Activated T-helper 1 cell treated with anti-CD3 and anti-CD28 coated beads, Interleukin-12 subunit alpha, Interleukin-12 subunit beta, Interleukin-2, Interleukin-4 antibody, amounts not matched to agents 30 ng/mL and 10 ng/mL and 1 ng/mL, durations not matched to agents 14 hours and 24 hours and 36 hours (primary cell): Measurements from ENCODE around the gene TMOD4. TPM values are rescaled to one million over a fixed set of nuclear protein-coding genes. Genes with fewer than 3 reads are reported as not detected.
A peak's percentile ranks its signal among the peaks of the same experiment; 100 is the strongest.

Source experiments
- DNase-seq: peaks from one replicate; pipeline ENCODE4 v3.0.0; 2021; ENCODE audit warnings: low spot score
- H3K27ac Mint-ChIP-seq: one replicate; pipeline ENCODE4 v1.8.0; 2021; ENCODE audit warnings: mild to moderate bottlenecking, mixed read lengths
- H3K27me3 Mint-ChIP-seq: one replicate; pipeline ENCODE4 v1.8.0; 2022; ENCODE audit warnings: mild to moderate bottlenecking, moderate library complexity, mixed read lengths; ENCODE audit not compliant: insufficient read depth
- H3K36me3 Mint-ChIP-seq: one replicate; pipeline ENCODE4 v1.8.0; 2021; ENCODE audit warnings: low read depth, mixed read lengths
- H3K4me1 Mint-ChIP-seq: one replicate; pipeline ENCODE4 v1.8.0; 2021; ENCODE audit warnings: low read depth, mixed read lengths
- H3K4me3 Mint-ChIP-seq: one replicate; pipeline ENCODE4 v1.8.0; 2021; ENCODE audit warnings: mild to moderate bottlenecking, moderate library complexity, mixed read lengths
- H3K9me3 Mint-ChIP-seq: one replicate; pipeline ENCODE4 v1.8.0; 2021; ENCODE audit warnings: mixed read lengths
- intact Hi-C: fragments of 100-400 bp; cut with micrococcal nuclease; formaldehyde crosslinking; loops from one replicate; pipeline ENCODE4 v1.15.1; 2024
- total RNA-seq: library from RNA; stranded (reverse); gene quantifications from 2 replicates; pipeline ENCODE4 v1.2.3, GENCODE V29; 2022

Gene TMOD4
- total RNA-seq, 1 donor from 2014 or later = 2.9 TPM

DNA sequence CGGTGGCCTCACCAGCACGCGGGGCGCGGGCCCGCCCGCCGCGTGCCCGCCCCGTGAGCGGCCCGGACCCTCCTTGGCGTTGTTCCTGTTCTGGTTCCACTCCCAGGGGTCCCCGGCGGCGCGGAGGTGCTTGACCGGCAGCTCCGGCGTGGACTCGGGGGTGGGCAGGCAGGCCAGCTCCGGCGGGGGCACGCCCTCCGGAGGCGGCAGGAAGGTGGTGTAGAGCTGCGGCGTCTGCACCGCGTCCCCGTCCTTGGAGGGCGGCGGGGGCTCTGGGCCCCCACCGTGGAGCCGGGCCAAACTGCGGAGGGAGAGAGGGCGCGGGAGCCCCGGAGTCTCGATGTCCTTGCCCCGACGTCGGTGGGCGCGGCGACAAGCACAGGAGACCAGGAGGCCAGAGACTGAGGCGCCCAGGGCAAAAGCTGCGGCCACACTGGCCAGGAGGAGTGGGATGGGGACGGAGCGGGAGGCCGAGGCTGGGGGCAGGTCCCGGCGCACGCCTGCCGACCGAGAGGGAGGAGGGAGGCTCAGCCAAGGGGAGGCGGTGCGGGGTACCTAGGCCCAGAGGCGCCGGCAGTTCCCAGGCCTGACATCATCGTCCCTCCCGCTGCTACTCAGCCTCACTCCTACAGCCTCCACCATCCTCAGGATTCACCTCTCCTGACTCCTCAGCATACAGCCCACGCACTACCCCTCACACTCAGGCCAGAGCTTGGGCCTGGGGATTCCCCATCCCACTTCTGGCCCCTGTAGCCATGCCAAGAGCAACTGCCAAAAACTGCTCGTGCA, 42.6 kb downstream of the TMOD4 start:
- Mint-ChIP-seq H3K4me3 (no peak overlapping the region), H3K4me1 (no peaks in the 10 kb centered on the region), H3K27me3 (peaks cover 10% of the 10 kb centered on the region), H3K36me3 (peaks cover 4% of the 10 kb centered on the region), H3K9me3 (no peaks in the 10 kb centered on the region), H3K27ac (no peak overlapping the region)
- no peak for DNase-seq
- intact Hi-C loops = no loop called here

DNA sequence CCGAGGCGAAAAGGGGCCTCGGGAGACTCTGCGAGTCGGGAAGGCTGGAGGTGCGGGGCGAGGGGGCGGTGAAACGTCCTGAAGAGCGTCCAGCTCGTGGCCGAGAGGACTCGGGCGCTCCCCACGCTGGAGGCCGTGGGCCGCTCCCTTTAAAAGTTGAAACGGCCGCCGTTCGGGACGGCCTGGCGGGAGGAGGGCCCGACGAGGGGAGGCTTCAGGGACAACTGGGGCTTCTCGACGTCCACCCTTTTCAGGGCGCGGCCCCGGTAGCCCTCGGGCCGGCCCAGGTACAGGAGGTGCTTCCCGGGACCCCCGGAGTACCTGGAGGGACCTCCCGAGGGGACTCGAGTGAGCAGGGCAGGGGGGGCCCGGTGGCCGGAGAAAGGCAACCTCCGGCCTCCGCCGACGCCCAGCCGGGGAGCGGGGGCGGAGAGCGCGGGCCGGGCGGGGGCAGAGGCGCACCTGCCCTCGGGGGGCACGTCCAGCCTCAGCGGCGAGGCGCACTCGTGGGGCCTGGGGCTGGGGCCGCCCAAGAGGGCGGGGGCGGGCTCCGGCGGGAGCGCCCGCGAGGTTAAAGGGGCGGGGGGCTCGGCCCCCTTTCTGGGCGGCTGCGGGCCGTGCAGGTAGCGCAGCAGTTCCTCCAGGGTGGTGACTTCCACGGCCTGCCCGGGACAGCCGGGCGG, 43.3 kb downstream of the TMOD4 start:
- Mint-ChIP-seq H3K36me3 (peaks cover 4% of the 10 kb centered on the region), H3K27me3 (peaks cover 10% of the 10 kb centered on the region), H3K4me1 (no peaks in the 10 kb centered on the region), H3K27ac (no peak overlapping the region), H3K4me3 (no peak overlapping the region), H3K9me3 (no peaks in the 10 kb centered on the region)
- intact Hi-C loops = no loop called here
- no peak for DNase-seq

DNA sequence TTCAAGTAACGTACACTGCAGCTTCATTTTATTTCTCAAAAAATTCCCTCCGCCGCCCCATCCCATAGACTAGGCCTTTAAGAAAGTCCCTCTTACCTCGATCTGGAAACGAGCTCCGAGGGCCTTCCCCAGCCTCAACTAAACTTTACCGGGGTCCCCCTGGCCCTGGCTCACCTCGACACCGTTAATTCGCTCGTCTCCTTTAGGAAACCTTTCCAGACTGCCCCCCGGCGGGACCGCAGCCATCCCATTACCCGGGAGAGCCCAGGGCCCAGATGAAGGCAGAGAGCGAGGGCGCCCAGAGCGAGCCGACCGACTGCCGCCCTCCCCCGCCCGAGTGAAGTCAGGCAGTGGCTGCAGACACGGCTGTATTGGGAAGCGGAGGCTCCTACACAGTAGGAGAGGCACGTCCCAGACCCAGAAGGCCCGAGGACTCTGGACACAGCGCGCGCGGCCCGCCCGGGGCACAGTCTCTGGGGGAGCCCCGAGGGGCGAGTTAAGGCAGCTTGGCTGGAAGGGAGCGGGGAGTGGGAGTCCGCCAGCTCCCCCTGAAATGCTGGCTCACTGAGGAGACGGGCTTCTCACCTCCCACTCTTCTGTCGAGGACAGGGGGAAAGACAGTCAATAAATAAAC, 44.0 kb downstream of the TMOD4 start:
- peaks cover 4% of the 10 kb centered on the region for H3K36me3 Mint-ChIP-seq
- no peaks in the 10 kb centered on the region for H3K4me1 Mint-ChIP-seq
- H3K27ac Mint-ChIP-seq = peak overlapping the region; percentile 40
- H3K4me3 Mint-ChIP-seq = peak overlapping the region; percentile 53
- intact Hi-C loops = loop anchor here (1.0 kb wide), 1 partner anchor 14 kb away; the partner anchor contains the start of gene SEMA6C
- H3K27me3 Mint-ChIP-seq = peaks cover 10% of the 10 kb centered on the region
- no peaks in the 10 kb centered on the region for H3K9me3 Mint-ChIP-seq
- DNase-seq = no peak

DNA sequence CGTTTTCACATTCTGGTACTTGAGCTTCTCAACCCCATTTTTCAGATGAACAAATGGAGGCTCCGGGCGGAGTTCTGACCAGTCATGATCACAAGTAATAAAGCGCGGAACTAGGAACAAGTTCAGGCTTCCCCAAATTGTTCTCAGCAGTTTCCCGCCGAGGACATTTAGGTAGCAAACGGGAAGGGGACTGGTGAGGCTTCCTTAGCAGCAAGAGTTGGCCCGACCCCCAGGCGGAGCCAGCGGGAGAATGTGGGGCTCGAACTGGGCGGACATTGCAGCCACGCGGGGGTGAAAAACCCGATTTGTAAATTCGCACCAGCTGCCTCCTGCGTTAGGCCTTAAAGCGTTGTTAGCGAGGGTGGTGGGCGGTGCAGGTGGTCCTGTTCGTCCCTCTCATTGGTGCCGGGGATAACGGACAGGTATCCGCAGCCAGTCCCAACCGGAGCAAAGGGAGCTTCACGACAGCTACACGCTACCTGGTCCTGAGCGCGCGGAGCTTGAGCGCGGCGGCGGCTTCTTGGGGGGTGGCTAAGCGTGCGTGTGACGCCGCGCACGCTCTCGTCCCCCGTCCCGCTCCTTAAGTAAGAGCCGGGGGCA, 44.7 kb downstream of the TMOD4 start:
- peaks cover 4% of the 10 kb centered on the region for H3K36me3 Mint-ChIP-seq
- H3K4me1 Mint-ChIP-seq = no peaks in the 10 kb centered on the region
- H3K9me3 Mint-ChIP-seq = no peaks in the 10 kb centered on the region
- peak; percentile 63 for DNase-seq
- H3K27ac Mint-ChIP-seq = peak overlapping the region; percentile 40
- peaks cover 10% of the 10 kb centered on the region for H3K27me3 Mint-ChIP-seq
- intact Hi-C loops = loop anchor here (1.0 kb wide), 1 partner anchor 15 kb away; the partner anchor contains the start of gene SEMA6C
- H3K4me3 Mint-ChIP-seq = peak overlapping the region; percentile 53

DNA sequence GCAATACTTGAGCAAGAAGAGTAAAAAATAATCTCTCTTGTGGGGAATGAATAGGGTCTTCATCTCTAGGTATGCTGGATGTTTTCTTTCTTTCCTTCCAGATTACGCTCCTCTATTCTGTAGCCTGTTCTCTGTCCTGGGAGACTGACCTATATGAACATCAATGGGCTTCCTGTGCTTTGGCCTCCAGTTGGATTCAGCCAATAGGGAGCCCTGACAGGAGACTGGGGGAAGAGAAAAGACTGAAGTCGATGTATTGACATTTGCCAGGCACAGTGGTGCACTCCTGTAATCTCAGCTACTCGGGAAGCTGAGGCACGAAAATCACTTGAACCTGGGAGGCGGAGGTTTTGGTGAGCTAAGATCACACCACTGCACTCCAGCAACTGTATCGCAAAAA, 47.0 kb downstream of the TMOD4 start:
- no peak overlapping the region for H3K27ac Mint-ChIP-seq
- H3K27me3 Mint-ChIP-seq = peaks cover 10% of the 10 kb centered on the region
- intact Hi-C loops = no loop called here
- peaks cover 4% of the 10 kb centered on the region for H3K36me3 Mint-ChIP-seq
- DNase-seq = no peak
- no peaks in the 10 kb centered on the region for H3K4me1 Mint-ChIP-seq
- no peaks in the 10 kb centered on the region for H3K9me3 Mint-ChIP-seq
- H3K4me3 Mint-ChIP-seq = no peak overlapping the region

DNA sequence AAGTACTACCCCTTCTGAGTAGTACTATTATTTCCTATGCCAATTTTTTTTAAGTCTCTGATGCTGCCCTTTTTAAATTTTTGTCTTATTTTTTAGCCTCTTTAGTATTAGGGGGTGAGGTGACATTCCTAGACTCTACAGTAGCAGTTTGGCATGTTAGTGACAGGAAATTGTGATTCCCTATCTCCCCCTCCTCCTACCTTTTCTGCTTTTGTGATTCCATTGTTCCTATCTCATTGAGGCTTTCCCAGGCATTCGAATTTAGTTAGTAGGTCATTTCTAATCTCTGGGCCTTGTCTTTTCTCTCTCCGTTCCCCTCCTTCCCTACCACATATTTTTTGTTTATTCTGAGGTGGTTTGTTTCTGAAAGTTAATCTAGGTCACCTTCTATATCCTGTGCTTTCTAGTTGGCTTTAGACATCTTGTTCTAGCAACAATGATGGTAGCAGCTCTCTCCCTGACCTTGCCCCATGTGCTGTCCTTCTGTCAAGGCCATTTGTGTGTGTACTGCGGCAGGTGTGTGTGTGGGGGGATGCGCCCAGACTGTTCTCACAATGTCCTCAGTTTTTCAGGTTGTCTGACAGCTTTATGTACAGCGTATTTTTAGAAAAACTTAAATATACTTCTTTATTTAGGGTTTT, 50.9 kb downstream of the TMOD4 start:
- Mint-ChIP-seq H3K4me1 (no peaks in the 10 kb centered on the region), H3K27me3 (no peaks in the 10 kb centered on the region), H3K27ac (no peak overlapping the region), H3K36me3 (peaks cover 7% of the 10 kb centered on the region), H3K9me3 (no peaks in the 10 kb centered on the region), H3K4me3 (no peak overlapping the region)
- intact Hi-C loops = no loop called here
- DNase-seq = no peak

Other genes with a start within 250 kb of the TMOD4 start
- 60.6 and 63.7 TPM in 2 replicates for gene SETDB1, start 249.6 kb downstream of the TMOD4 start, total RNA-seq
- gene CERS2, start 201.1 kb downstream of the TMOD4 start, total RNA-seq = 188 and 191 TPM in 2 replicates
- not detected in 2 replicates for gene ANXA9, start 193.7 kb downstream of the TMOD4 start, total RNA-seq
- gene MINDY1, start 169.1 kb downstream of the TMOD4 start, total RNA-seq = 12.0 and 13.4 TPM in 2 replicates
- 15.0 and 15.4 TPM in 2 replicates for gene PRUNE1, start 167.5 kb downstream of the TMOD4 start, total RNA-seq
- gene BNIPL, start 139.4 kb downstream of the TMOD4 start, total RNA-seq = 0.70 and 0.73 TPM in 2 replicates
- 1.6 and 1.7 TPM in 2 replicates for gene C1orf56, start 128.2 kb downstream of the TMOD4 start, total RNA-seq
- gene CDC42SE1, start 116.4 kb downstream of the TMOD4 start, total RNA-seq = 216 and 219 TPM in 2 replicates
- 3.5 and 3.7 TPM in 2 replicates for gene MLLT11, start 115.6 kb downstream of the TMOD4 start, total RNA-seq
- 19.4 and 21.5 TPM in 2 replicates for gene GABPB2, start 105.2 kb downstream of the TMOD4 start, total RNA-seq
- 3.6 and 4.3 TPM in 2 replicates for gene SEMA6C, start 29.4 kb downstream of the TMOD4 start, total RNA-seq
- gene TNFAIP8L2, start 19.3 kb downstream of the TMOD4 start, total RNA-seq = 38.0 and 38.5 TPM in 2 replicates
- gene LYSMD1, start 10.1 kb downstream of the TMOD4 start, total RNA-seq = 4.0 and 5.0 TPM in 2 replicates
- 111 and 117 TPM in 2 replicates for gene SCNM1, start 9.8 kb downstream of the TMOD4 start, total RNA-seq
- 90.0 and 96.4 TPM in 2 replicates for gene VPS72, start 14.2 kb upstream of the TMOD4 start, total RNA-seq
- gene PIP5K1A, start 22.6 kb upstream of the TMOD4 start, total RNA-seq = 98.9 and 101 TPM in 2 replicates
- 276 and 285 TPM in 2 replicates for gene PSMD4, start 78.8 kb upstream of the TMOD4 start, total RNA-seq
- 26.9 and 27.3 TPM in 2 replicates for gene ZNF687, start 106.3 kb upstream of the TMOD4 start, total RNA-seq
- gene PI4KB, start 151.4 kb upstream of the TMOD4 start, total RNA-seq = 52.4 and 54.7 TPM in 2 replicates
- gene RFX5, start 171.3 kb upstream of the TMOD4 start, total RNA-seq = 78.1 and 83.4 TPM in 2 replicates
- not detected in 2 replicates for gene SELENBP1, start 196.7 kb upstream of the TMOD4 start, total RNA-seq
- gene PSMB4, start 223.6 kb upstream of the TMOD4 start, total RNA-seq = 436 and 454 TPM in 2 replicates